Measurements from ENCODE around the gene SP100. TPM values are rescaled to one million over a fixed set of nuclear protein-coding genes. Genes with fewer than 3 reads are reported as not detected.

SP100 gene
- total RNA-seq, 1 donor from 2014 or later, result 120 TPM

- H3K27ac Mint-ChIP-seq (ENCODE audit: unreplicated experiment), result no peak overlapping the region
- H3K27me3 Mint-ChIP-seq (ENCODE audit: unreplicated experiment), result peaks cover 40% of the 10 kb centered on the region
- no peaks in the 10 kb centered on the region for H3K36me3 Mint-ChIP-seq (ENCODE audit: unreplicated experiment)
Measured at GRCh38 chr2:230557065-230557464, 141.1 kb downstream of the SP100 start.

GRCh38 chr2:230564805-230565779 lies 149.1 kb downstream of the SP100 start:
- H3K4me1 Mint-ChIP-seq (ENCODE audit: unreplicated experiment), result no peaks in the 10 kb centered on the region
- TF ChIP-seq CTCF (IDR thresholded peaks at IDR 0.05), result no peak
- no peak overlapping the region for H3K27ac Mint-ChIP-seq (ENCODE audit: unreplicated experiment)
- peaks cover 34% of the 10 kb centered on the region for H3K27me3 Mint-ChIP-seq (ENCODE audit: unreplicated experiment)
- DNase-seq (ENCODE audit: extremely low spot score, unreplicated experiment), result no peak
- no peaks in the 10 kb centered on the region for H3K9me3 Mint-ChIP-seq (ENCODE audit: unreplicated experiment)
- H3K36me3 Mint-ChIP-seq (ENCODE audit: unreplicated experiment), result no peaks in the 10 kb centered on the region
- no peak overlapping the region for H3K4me3 Mint-ChIP-seq (ENCODE audit: unreplicated experiment)

More at GRCh38 chr2:230557065-230557464, 141.1 kb downstream of the SP100 start:
- Mint-ChIP-seq H3K4me3 (ENCODE audit: unreplicated experiment) (no peak overlapping the region), H3K4me1 (ENCODE audit: unreplicated experiment) (no peaks in the 10 kb centered on the region), H3K9me3 (ENCODE audit: unreplicated experiment) (peaks cover 14% of the 10 kb centered on the region)
- no peak for TF ChIP-seq CTCF (IDR thresholded peaks at IDR 0.05)
- no peak for DNase-seq (ENCODE audit: extremely low spot score, unreplicated experiment)

GRCh38 chr2:230569298-230569697 lies 153.3 kb downstream of the SP100 start:
- peaks cover 25% of the 10 kb centered on the region for H3K27me3 Mint-ChIP-seq (ENCODE audit: unreplicated experiment)

GRCh38 chr2:230570987-230571386 lies 155.0 kb downstream of the SP100 start:
- Mint-ChIP-seq H3K9me3 (ENCODE audit: unreplicated experiment) (peaks cover 3% of the 10 kb centered on the region), H3K36me3 (ENCODE audit: unreplicated experiment) (no peaks in the 10 kb centered on the region), H3K4me1 (ENCODE audit: unreplicated experiment) (no peaks in the 10 kb centered on the region), H3K27ac (ENCODE audit: unreplicated experiment) (no peak overlapping the region), H3K4me3 (ENCODE audit: unreplicated experiment) (no peak overlapping the region), H3K27me3 (ENCODE audit: unreplicated experiment) (peaks cover 26% of the 10 kb centered on the region)
- TF ChIP-seq CTCF (IDR thresholded peaks at IDR 0.05), result no peak
- DNase-seq (ENCODE audit: extremely low spot score, unreplicated experiment), result no peak

More at GRCh38 chr2:230569298-230569697, 153.3 kb downstream of the SP100 start:
- no peak overlapping the region for H3K4me3 Mint-ChIP-seq (ENCODE audit: unreplicated experiment)
- TF ChIP-seq CTCF (IDR thresholded peaks at IDR 0.05), result no peak
- DNase-seq (ENCODE audit: extremely low spot score, unreplicated experiment), result no peak
- no peak overlapping the region for H3K27ac Mint-ChIP-seq (ENCODE audit: unreplicated experiment)
- no peaks in the 10 kb centered on the region for H3K36me3 Mint-ChIP-seq (ENCODE audit: unreplicated experiment)
- H3K9me3 Mint-ChIP-seq (ENCODE audit: unreplicated experiment), result peaks cover 3% of the 10 kb centered on the region
- H3K4me1 Mint-ChIP-seq (ENCODE audit: unreplicated experiment), result no peaks in the 10 kb centered on the region

GRCh38 chr2:230575642-230576324 lies 159.8 kb downstream of the SP100 start:
- Mint-ChIP-seq H3K9me3 (ENCODE audit: unreplicated experiment) (peaks cover 3% of the 10 kb centered on the region), H3K27me3 (ENCODE audit: unreplicated experiment) (peaks cover 16% of the 10 kb centered on the region), H3K4me3 (ENCODE audit: unreplicated experiment) (no peak overlapping the region), H3K4me1 (ENCODE audit: unreplicated experiment) (no peaks in the 10 kb centered on the region), H3K36me3 (ENCODE audit: unreplicated experiment) (no peaks in the 10 kb centered on the region), H3K27ac (ENCODE audit: unreplicated experiment) (no peak overlapping the region)
- DNase-seq (ENCODE audit: extremely low spot score, unreplicated experiment), result no peak
- no peak for TF ChIP-seq CTCF (IDR thresholded peaks at IDR 0.05)
